Calu3 (cell line): ENCODE data around the gene RNASE8. TPM values are rescaled to one million over a fixed set of nuclear protein-coding genes. Genes with fewer than 3 reads are reported as not detected.

Experiments used
- BruUV-seq: library from RNA; stranded (reverse); fragments of 400-500 nt; replicated peaks from 2 replicates; lab custom pipeline; 2021; lab: Mats Ljungman, UMichigan
- CTCF ChIA-PET: fragments of 300-600 bp; sonication (Branson Sonifier 250); formaldehyde crosslinking; loops from one replicate; lab custom pipeline; 2022; ENCODE audit warnings: antibody characterized with exemption; lab: Charles Lee
- DNase-seq: peaks from one replicate; pipeline ENCODE4 v3.0.0; 2022
- H3K27ac Mint-ChIP-seq: one replicate; pipeline ENCODE4 v1.8.0; 2022; ENCODE audit warnings: mixed read lengths; ENCODE audit not compliant: unreplicated experiment
- H3K27me3 Mint-ChIP-seq: one replicate; pipeline ENCODE4 v1.8.0; 2022; ENCODE audit warnings: mixed read lengths; ENCODE audit not compliant: unreplicated experiment
- H3K36me3 Mint-ChIP-seq: one replicate; pipeline ENCODE4 v1.8.0; 2022; ENCODE audit warnings: mild to moderate bottlenecking, moderate library complexity, mixed read lengths; ENCODE audit not compliant: insufficient read depth, unreplicated experiment
- H3K4me1 Mint-ChIP-seq: one replicate; pipeline ENCODE4 v1.8.0; 2022; ENCODE audit warnings: mild to moderate bottlenecking, low read depth, mixed read lengths; ENCODE audit not compliant: unreplicated experiment
- H3K4me3 Mint-ChIP-seq: one replicate; pipeline ENCODE4 v1.8.0; 2022; ENCODE audit warnings: mild to moderate bottlenecking, low read depth, moderate library complexity, mixed read lengths; ENCODE audit not compliant: unreplicated experiment
- H3K9me3 Mint-ChIP-seq: one replicate; pipeline ENCODE4 v1.8.0; 2022; ENCODE audit warnings: low read depth, mixed read lengths; ENCODE audit not compliant: unreplicated experiment
- CTCF ChIP-seq: fragments of 200-600 bp; IDR thresholded peaks from one replicate; pipeline ENCODE4 v1.8.0; 2022; ENCODE audit warnings: antibody characterized with exemption; ENCODE audit not compliant: unreplicated experiment
- intact Hi-C: fragments of 100-400 bp; cut with micrococcal nuclease; formaldehyde crosslinking; loops from one replicate; pipeline ENCODE4 v1.10.0; 2022; ENCODE audit not compliant: unreplicated experiment
- total RNA-seq: library from RNA; stranded (reverse); gene quantifications from 2 replicates; pipeline ENCODE4 v1.2.3, GENCODE V29; 2022

RNASE8 gene
- total RNA-seq, 1 experiment from 2014 or later = not detected

DNA sequence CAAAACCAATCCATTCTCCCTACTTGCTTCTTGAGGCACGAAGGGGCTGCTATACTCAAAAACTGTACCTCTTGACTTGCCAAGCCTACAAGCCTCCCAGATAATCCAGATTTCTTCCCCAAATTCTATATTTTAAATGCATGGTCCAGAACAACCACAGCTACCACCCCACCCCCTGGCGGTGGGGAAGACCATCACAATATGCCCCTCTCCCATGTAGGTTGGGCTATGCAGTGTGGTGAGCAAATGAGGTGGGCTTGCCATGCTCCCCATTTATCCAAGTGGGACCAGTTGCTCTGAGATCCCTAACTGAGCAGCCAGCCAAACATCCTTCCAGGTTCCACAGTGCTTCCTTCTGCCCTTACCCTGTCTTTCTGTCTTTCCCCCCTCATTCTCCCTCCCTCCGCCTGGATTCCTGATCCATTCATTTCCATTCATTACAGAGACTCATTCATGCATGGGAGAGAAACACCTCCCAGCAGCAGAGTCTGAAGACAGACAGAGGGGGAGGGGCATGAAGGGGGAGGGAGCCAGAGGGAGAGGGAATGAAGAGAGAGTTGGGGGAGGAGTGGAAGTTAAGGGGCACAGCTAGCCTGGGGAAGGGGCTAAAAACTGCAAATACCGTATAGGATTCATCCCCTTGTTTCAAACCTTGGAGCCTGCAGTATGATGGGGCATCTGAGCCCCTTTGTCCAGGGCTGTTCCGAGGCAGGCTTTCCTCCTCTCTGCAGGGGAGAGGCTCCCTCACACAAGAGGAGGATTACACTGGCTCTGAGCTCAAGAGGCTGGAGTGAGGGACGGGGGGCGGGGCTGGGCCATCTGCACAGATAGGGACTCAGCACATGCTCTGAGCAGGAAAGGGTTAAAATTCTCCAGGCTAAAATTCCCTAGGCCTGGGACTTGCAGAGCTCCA lies 36.4 kb downstream of the RNASE8 start:
- CTCF ChIA-PET = interaction anchor here (0.6 to 0.9 kb wide), 2 partner anchors 23 kb away, joined by 3 to 5 read pairs; no protein-coding TSS in a partner anchor
- no peak overlapping the region for H3K4me3 Mint-ChIP-seq
- BruUV-seq = no TSS peak
- H3K27ac Mint-ChIP-seq = no peak overlapping the region
- H3K9me3 Mint-ChIP-seq = no peaks in the 10 kb centered on the region
- H3K36me3 Mint-ChIP-seq = peaks cover 41% of the 10 kb centered on the region
- TF ChIP-seq CTCF = no peak
- H3K4me1 Mint-ChIP-seq = peaks cover 6% of the 10 kb centered on the region
- DNase-seq = no peak
- intact Hi-C loops = loop anchor here (2.0 kb wide), 1 partner anchor 25 kb away; no protein-coding TSS in a partner anchor
- no peaks in the 10 kb centered on the region for H3K27me3 Mint-ChIP-seq

- CTCF ChIA-PET = interaction anchor here (0.8 to 0.9 kb wide), 2 partner anchors 42 to 81 kb away, joined by 4 to 8 read pairs; no protein-coding TSS in a partner anchor
- intact Hi-C loops = loop anchor here (2.0 kb wide), 1 partner anchor 81 kb away; no protein-coding TSS in a partner anchor
- Mint-ChIP-seq H3K4me3 (no peak overlapping the region), H3K27me3 (no peaks in the 10 kb centered on the region), H3K9me3 (no peaks in the 10 kb centered on the region), H3K27ac (no peak overlapping the region), H3K36me3 (peaks cover 42% of the 10 kb centered on the region), H3K4me1 (peaks cover 12% of the 10 kb centered on the region)
- DNase-seq = no peak
- no TSS peak for BruUV-seq
- TF ChIP-seq CTCF = no peak
Measured at GRCh38 chr14:21095430-21096205, 38.0 kb downstream of the RNASE8 start.

DNA sequence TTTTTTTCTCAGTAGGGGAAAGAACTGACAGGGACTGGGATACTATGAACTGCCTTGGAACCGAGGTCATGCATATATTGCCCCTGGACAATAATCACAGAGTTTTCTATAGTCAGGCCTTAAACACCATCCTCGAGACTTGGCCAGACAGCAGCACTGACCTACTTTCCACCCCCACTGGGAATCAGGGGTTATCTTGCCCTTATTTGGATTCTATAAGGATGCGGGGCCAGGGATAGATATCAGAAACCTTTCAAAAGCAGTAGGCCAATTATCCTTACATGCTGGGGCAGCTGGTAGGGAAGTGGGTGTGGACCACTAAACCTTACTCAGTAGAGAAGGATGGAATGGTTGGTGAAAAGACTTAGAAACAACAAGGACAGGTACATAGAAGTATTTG lies 38.8 kb downstream of the RNASE8 start:
- Mint-ChIP-seq H3K4me1 (peaks cover 20% of the 10 kb centered on the region), H3K9me3 (no peaks in the 10 kb centered on the region), H3K36me3 (peaks cover 38% of the 10 kb centered on the region), H3K4me3 (no peak overlapping the region), H3K27ac (no peak overlapping the region), H3K27me3 (no peaks in the 10 kb centered on the region)
- TF ChIP-seq CTCF = no peak
- intact Hi-C loops = loop anchor here (2.0 kb wide), 1 partner anchor 82 kb away; no protein-coding TSS in a partner anchor
- no peak for DNase-seq
- CTCF ChIA-PET = no interaction called here
- BruUV-seq = no TSS peak

- Mint-ChIP-seq H3K27ac (no peak overlapping the region), H3K36me3 (peaks cover 34% of the 10 kb centered on the region), H3K4me1 (peaks cover 23% of the 10 kb centered on the region), H3K27me3 (no peaks in the 10 kb centered on the region), H3K4me3 (peak overlapping the region; percentile 56), H3K9me3 (no peaks in the 10 kb centered on the region)
- no peak for DNase-seq
- intact Hi-C loops = loop anchor here (2.0 kb wide), 1 partner anchor 82 kb away; no protein-coding TSS in a partner anchor
- CTCF ChIA-PET = interaction anchor here (1.1 kb wide), 1 partner anchor 82 kb away, joined by 3 read pairs; no protein-coding TSS in a partner anchor
- no peak for TF ChIP-seq CTCF
- no TSS peak for BruUV-seq
Measured at GRCh38 chr14:21096978-21097635, 39.5 kb downstream of the RNASE8 start.
